IPS-11a (cell line): ENCODE measurements around the gene LRIG3.
"Not testable (repeated sequence)": the region's sequence is repeated elsewhere in the genome, so short reads cannot be mapped to it uniquely, and the experiment has no call there.

Experiments
- H3K4me3 ChIP-seq: one replicate; pipeline ENCODE4 v1.5.1; 2013; ENCODE audit warnings: low read depth, low read length, control low read depth

The LRIG3 gene

DNA sequence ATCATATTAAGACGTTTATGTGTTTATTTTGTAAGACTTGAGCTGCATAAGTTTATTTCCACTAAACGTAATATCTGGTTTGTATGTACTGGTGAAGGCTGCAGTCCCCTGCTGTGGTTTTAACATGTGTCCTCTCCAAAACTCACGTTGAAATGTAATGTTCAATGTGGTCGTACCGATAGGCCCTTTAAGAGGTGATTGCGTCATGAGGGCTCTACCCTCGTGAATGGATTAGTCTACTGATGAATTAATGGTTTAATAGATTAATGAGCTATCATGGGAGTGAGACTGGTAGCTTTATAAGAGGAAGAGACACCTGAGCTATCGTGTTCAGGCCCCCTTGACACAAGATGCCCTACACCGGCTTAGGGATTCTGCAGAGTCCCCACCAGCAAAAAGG, 14.9 kb downstream of the LRIG3 start:
- H3K4me3 ChIP-seq: no peak overlapping the region

DNA sequence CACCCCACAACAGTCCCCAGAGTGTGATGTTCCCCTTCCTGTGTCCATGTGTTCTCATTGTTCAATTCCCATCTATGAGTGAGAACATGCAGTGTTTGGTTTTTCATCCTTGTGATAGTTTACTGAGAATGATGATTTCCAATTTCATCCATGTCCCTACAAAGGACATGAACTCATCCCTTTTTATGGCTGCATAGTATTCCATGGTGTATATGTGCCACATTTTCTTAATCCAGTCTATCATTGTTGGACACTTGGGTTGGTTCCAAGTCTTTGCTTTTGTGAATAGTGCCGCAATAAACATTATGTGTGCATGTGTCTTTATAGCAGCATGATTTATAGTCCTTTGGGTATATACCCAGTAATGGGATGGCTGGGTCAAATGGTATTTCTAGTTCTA, 17.6 kb downstream of the LRIG3 start:
- H3K4me3 ChIP-seq: not testable (repeated sequence)

DNA sequence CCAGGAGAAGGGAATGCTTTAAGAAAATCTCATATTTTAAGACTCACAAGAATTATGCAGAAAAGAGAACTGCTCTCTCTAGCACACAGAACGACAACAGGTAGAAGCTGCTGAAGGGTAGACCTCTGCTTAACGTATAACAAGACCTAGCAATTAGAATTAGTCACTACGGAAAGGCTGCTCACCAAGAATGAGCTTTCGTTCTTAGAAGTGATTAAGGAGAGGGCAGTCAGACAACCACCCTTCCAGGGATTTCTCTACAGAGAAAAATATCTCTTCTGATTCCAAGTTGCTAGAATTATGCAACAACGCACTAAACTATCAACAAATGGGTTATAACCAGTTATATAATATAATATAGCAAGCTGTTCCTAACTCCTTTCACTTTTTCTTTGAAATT, 18.6 kb downstream of the LRIG3 start:
- no peak overlapping the region for H3K4me3 ChIP-seq

DNA sequence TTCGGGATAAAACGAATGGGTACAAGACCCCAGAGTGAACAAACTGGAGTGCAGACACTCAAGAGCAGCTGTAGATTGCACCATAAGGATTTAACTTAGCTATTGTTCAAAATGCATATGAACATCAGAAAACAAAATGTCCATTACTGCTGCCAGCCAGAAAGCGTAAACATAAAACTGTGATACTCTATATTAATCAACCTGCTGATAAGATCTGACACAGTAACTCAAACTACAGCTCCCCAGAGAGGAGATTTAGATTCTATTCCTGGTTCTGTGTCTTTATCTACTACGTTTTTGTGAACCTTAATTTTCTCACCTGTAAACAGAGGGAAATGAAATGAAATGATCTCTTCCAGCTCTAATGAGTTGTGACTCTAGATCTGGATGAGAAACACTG, 22.3 kb downstream of the LRIG3 start:
- H3K4me3 ChIP-seq: no peak overlapping the region

DNA sequence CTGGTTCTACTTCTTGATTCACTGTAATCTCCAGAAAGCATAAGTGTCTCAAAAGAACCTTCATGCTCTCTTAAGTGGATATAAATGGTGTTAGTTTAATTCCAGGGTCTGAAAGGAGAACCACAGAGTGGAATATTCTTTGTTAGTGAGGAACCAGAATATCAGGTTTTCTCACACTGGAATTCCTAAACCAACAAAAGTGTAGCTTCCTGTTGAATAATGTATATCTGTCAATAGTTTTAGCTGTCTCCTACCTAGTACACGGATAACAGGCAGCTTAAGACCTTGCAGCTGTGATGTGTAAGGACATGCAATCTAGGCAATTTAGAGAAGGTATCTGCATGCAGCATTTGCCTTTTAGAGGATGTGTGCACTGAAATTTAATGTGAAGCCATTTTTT, 24.0 kb downstream of the LRIG3 start:
- H3K4me3 ChIP-seq: no peak overlapping the region

DNA sequence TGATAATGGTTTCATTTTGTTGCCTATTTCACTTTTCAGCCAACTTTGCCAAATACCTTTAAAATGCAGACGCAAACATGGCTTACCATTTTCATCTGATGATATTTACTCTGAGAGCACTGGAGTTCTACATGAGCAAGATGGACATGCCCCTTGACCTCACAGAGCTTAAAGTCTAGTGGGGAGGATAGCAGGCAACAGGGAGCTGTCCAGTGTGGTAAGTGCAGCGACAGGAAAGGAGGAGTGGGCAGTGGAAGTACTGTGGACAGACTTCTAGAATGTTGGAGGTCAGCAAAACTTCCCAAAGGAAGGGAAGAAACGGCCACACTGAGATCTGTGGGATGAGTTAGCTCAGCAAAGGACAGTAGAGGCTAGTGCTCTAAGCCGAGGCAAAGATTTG, 25.3 kb downstream of the LRIG3 start:
- no peak overlapping the region for H3K4me3 ChIP-seq

DNA sequence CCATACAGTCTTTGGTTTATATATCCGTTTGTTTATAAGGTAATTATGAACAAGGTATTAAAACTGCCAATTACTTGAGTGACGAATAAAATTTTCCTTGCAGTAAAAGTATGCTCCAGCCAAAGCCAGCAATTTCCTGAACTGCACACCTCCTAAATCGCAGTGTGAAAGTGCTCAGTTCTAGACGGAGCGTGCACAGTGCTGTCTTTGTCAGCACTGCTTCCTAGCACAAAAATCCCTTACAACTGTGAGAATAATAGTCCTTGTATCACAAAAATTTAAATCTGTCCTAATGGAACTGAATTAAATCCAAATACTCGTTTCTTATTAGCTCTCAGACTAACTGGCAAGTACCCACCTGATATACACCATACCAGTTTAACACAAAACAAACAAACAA, 26.3 kb downstream of the LRIG3 start:
- H3K4me3 ChIP-seq: no peak overlapping the region

DNA sequence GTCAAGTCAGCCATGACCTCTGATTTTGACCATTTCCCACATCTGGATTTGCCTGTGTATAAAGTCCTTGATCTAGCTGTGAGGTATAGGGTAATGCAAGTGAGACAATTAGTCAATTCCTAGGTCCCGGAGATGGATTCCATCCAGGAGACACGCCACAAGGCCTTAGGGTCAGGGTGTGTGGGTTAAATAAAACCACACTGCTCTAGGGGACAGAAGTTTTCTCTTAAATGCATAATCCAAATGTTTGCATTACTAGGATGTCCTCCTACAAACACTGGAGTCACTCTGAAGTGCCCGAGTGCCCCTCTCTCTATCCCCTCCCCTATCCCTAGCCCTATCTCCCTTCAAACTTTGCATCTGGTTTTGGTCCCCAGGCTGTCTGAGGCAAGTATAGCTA, 26.8 kb downstream of the LRIG3 start:
- H3K4me3 ChIP-seq: no peak overlapping the region

DNA sequence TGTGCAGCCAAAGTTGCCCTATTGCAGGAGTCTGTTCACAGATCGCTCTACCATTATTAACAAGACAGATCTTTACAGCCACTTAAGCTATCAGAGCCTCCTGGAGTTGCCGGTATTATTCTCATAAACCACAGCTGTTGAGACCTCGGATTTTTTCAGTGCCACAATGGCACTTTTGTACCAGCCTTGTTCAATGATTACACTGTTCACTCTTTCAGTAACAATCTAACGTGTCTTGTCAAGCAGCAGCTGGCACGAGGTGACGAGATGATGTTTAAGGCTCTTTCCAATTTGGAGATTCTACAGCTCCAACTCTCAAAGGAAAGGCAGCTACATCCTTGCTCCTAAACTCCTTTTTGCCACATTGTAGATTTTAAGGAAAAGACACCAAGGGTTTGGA, 30.7 kb downstream of the LRIG3 start:
- no peak overlapping the region for H3K4me3 ChIP-seq

DNA sequence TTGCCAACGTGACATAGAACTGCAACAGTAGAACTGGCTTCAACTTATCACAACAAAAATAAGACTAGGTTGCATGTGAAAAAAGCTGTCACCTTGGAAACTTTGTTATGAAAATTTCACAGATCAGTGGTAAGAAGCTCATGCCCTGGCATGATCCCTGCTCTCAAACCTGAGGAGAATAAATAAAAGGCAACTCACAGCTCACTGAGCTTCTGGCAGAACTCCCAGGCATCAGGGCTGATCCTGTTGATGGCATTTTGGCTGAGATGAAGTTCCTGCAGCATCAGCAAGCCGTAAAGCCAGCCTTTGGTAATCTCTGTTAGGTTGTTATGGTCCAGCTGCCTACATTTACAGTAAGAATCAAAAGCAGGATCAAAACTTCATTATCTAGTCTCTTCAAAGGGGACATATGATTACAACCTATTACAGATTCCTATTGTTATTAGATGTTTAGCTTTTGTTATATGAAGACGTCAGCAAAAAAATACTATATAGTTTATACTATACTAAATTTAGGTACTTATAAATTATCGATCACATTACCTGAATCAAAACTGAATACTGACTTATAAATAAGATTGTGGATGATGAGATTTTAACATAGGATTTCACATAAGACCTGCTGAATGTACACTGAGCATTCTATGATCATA, 32.0 kb downstream of the LRIG3 start:
- no peak overlapping the region for H3K4me3 ChIP-seq

DNA sequence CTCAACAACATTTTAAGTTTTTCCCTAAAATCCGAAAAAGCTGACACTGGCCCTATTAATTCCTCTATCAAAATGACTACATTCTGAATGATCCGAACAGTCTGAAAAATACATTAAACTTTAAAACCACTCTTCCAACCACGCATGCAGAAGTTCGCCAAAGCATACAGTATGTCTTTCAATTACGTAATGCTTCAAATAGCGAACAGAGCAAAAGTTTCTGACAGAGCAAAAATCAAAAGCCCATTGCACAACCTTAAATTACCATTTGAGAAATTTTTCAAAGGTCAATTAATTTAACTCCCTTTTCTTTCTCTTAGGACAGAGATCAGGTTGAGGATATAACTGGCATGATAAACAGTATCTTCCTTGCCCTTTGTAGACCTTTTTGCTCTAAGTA, 33.2 kb downstream of the LRIG3 start:
- no peak overlapping the region for H3K4me3 ChIP-seq

DNA sequence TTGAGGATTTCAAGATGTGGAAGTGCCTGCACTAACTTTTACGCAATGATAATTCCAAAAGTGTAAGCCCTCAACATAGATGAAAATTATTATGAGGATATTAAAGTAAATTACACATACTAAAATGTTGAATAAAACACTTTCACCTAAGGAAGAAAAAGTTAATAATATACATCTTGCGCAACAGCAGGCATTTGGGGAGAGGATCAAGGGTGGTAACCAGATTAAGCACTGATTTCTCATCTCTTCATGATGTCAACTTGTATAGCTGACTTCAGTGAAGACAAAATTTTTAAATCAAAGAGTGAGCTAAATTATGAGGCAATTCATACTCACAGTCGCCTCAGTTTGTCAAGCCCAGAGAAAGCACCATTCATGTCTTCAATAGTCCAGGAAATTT, 33.8 kb downstream of the LRIG3 start:
- H3K4me3 ChIP-seq: no peak overlapping the region

DNA sequence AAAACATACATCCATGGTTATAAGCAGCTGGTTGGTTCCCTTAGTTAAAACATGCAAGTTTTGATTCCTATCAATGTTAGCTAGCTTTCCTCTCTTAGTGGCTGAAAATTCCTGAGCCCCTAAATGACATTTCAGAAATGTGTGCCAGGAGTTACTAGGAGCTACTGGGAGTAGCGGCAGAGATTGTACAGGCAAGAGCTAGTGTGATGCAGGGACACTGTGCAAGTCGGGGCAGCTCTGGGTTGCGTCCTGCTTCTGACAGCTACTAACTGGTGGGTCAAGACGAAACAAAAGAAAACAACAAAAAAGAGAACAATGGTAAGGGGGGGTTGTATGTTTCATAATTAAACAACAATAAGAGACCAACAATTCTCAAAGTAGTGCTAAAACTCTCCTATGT, 35.4 kb downstream of the LRIG3 start:
- no peak overlapping the region for H3K4me3 ChIP-seq

DNA sequence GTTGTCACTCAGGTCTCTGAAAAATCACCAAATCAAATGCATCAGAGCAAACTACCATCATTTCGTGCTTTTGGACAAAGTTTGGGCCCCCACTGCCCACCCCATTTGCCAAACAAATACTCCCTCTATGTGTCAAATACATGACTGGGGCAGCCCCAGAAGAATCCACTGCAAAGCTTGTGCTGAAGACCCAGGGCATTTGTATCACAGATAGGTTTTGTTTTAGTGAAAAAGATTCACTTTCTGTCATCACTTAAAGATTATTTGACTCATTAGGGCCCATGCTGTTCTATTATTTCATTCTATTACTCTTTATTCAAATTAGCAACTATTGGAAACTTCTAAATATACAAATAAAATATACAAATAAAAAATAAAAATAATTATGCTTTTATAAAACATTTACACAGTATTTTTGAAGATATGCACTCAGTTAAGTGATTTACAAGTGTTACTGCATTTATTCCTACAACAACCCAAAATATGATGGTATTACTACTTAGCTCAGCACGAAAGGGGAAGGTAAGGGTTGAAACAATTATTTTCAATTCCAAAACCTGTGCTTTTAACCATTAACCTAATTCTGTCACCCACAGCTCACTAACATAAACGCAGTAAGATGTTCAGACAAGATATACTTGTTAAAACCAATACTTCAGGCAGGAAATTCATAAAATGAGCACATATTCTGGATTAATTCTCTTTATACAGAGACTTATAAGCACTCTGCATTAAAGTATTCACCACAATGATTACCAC, 36.5 kb downstream of the LRIG3 start:
- no peak overlapping the region for H3K4me3 ChIP-seq

DNA sequence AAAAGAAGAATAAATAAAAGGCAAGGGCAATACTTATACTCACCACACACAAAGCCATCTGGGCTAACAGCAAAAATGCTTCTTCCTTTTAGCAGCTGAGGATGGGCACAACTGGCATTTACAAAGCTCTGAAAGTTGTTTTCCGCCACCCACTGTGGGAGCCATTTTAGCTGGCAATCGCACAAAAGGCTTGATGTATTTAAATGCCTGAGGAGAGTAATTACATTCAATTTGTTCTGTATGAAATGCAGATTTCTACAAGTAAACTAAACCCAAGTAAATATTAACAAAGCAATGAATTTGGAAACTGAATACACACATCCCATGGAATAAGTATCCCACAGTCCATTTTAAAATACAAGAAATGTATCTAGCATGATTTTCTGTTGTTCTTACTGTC, 37.5 kb downstream of the LRIG3 start:
- no peak overlapping the region for H3K4me3 ChIP-seq

DNA sequence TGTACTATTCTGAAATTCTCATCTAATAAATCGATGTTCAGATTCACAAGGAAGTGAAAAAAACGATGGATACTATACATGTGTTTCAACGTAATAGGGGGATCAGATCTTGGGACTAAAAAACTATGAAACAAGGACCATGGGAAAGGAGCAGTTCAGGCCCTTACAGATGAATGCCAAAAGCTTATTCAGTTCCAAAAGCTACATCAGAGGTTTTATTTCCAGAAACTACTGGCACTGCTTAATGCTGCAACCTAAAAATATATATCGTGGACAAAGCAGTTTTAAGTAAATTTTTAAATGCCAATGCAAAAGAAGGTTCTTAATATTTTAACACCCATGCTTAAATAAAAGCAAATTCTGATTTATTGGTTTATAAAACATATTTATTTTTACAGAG, 38.5 kb downstream of the LRIG3 start:
- H3K4me3 ChIP-seq: no peak overlapping the region

DNA sequence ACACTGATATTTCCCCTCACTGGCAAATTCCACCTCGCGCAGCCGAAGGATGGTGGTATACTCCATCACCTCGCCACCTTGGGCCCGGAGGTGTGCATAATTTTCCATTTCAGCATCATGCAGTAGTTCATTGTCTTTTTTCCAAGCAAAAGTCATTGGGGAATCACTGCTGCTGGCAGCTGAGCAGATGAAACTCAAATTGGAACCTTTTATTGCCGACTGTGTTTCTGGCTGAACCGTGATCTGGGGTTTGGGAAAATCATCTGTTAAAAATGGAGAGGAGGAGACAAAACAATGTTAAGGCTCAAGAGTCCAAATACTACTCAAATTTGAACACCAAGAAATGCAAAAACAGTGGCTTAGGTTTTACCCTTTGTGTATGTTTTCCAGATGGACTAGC, 39.7 kb downstream of the LRIG3 start:
- no peak overlapping the region for H3K4me3 ChIP-seq

DNA sequence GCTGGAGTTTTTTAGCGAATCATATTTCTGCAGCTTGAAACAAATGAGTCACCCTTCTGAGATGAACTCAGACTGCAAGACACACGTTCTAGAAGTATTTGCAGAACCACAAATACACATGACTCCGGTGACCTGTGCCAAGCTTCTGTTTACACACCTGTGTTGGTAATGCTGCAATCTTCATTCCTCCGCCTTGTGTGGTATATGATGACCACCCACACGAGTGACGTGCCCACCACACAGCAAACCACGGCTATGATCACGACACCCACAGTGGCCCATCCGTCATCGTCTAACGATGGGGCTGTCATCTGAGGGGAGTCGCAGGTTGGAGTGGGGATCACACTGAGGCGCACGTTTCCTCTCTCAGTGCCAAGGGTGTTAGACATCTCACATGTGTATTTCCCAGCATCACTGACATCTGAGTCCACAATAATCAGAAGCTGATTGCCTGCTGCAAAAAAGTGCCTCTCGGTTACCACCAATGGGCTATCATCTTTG, 43.0 kb downstream of the LRIG3 start:
- H3K4me3 ChIP-seq: no peak overlapping the region

DNA sequence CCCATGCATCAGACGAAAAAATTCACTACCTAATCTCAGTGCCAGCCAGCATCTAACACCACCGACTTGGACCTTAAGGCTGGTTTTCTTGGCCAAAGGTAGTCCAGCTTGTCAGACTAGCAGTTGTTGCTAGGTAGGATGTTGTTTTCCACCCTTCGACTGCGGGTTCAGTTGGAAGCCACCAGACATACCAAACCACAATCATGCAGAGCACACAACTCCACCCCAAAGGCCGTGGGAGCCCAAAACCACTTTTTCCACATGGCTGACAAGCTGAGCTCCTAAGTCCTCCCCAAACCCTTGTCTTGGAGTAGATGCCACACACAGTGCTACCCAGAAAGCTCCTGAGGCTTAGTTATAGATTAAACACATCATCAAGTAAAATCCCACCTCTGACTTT, 46.8 kb downstream of the LRIG3 start:
- no peak overlapping the region for H3K4me3 ChIP-seq

DNA sequence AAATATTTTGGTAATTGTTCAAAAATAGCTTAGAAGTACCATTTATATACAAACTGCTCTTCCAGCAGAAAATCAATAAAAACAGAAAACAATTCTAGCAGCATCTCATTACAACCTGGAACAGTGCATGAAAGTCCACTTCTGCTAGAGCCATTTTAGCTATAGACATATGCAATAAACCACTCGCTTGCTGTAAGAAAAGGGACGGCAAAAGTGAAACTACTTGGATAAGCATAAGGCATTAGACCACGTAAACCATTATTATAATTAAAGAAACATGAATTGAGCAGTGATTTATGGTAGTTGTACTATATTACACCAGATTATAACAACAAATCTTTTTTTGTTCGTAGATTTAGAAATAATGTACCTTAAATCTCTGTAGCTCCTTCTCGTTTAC, 48.7 kb downstream of the LRIG3 start:
- no peak overlapping the region for H3K4me3 ChIP-seq

DNA sequence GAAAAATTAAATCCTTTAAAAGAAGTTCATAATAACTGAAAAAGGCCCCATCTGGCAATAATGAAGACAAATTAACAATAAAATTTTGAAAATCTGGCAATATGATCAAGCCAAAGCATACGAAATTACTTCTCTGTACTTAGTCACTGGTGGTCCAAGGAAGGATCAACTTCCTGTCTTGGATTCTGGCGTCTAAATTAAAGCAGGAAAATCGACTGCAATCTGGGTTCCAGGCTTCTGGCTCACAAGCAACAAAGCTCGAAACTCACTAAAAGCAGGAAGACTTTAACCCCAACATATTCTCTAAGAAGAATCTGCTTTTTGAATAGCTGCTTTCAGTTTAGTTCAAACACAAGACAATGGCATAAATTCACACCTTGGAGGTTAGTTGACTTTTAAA, 49.7 kb downstream of the LRIG3 start:
- no peak overlapping the region for H3K4me3 ChIP-seq

DNA sequence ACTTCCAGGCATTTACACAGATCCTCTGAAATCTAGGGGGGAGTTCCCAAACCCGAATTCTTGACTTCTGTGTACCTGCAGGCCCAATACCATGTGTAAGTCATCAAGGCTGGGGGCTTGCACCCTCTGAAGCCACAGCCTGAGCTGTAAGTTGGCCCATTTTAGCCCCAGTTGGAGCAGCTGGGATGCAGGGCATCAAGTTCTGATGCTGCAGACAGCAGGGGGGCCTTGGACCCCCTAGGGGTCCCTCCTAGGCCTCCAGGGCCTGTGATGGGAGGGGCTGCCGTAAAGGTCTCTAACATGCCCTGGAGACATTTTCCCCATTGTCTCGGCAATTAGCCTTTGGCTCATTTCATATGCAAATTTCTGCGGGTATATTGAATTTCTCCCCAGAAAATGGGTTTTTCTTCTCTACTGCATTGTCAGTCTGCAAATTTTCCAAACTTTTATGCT, 59.5 kb downstream of the LRIG3 start:
- no peak overlapping the region for H3K4me3 ChIP-seq
